ENCODE data around the gene ICE2. TPM values are rescaled to one million over a fixed set of nuclear protein-coding genes. Genes with fewer than 3 reads are reported as not detected.
A peak's percentile ranks its signal among the peaks of the same experiment; 100 is the strongest.

ICE2 gene
- total RNA-seq, 2 experiments from 2014 or later, result 54.6 to 74.2 TPM

GRCh38 chr15:60462027-60462426 is 16.9 kb downstream of the ICE2 start:
- Mint-ChIP-seq H3K27ac (peak overlapping the region; percentile 5), H3K36me3 (peaks cover 33% of the 10 kb centered on the region), H3K27me3 (no peaks in the 10 kb centered on the region), H3K4me3 (no peak overlapping the region), H3K4me1 (peaks cover 5% of the 10 kb centered on the region), H3K9me3 (ENCODE audit: low read depth) (no peaks in the 10 kb centered on the region)
- no peak for DNase-seq
- ATAC-seq, result no peak
- CTCF ChIA-PET, result no interaction called here

DNA sequence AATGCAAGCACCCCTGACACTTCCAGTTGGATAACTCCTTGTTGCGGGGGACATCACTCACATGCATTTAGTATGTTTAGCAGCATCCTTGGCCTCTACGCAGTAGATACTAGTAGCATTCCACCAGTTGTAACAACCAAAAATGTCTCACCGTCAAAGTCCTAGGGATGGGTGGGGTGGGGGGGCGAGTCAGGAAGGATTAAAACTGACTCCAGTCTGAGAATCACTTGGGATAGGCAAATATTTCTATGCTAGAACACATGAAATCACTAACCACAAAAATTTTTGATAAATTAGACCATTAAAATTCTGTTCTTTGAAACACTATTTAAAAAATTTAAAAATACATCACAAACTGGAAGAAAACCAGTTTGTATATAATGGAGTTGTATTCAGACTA is 18.0 kb downstream of the ICE2 start:
- CTCF ChIA-PET, result no interaction called here

DNA sequence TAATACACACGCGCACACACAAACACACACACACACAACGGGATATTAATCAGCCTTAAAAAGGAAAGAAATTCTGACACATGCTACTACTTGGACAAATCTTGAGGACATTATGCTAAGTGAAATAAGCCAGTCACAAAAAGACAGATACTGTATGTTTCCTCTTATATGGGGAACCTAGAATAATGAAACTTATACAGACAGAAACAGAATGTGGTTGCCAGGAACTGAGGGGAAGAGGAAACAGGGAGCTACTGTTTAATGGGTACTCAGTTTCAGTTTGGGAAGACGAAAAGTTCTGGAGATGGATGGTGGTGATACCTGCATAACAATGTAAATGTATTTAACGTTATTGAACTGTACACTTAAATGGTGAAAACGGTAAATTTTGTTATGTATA is 20.2 kb downstream of the ICE2 start:
- H3K4me3 Mint-ChIP-seq, result no peak overlapping the region
- peaks cover 5% of the 10 kb centered on the region for H3K4me1 Mint-ChIP-seq
- no peaks in the 10 kb centered on the region for H3K27me3 Mint-ChIP-seq

More for the DNA sequence above, 18.0 kb downstream of the ICE2 start:
- Mint-ChIP-seq H3K27me3 (no peaks in the 10 kb centered on the region), H3K36me3 (peaks cover 29% of the 10 kb centered on the region), H3K4me3 (no peak overlapping the region), H3K4me1 (peaks cover 5% of the 10 kb centered on the region), H3K9me3 (ENCODE audit: low read depth) (no peaks in the 10 kb centered on the region), H3K27ac (no peak overlapping the region)
- ATAC-seq, result no peak
- no peak for DNase-seq

GRCh38 chr15:60457985-60458384 is 21.0 kb downstream of the ICE2 start:
- CTCF ChIA-PET, result no interaction called here
- Mint-ChIP-seq H3K27ac (no peak overlapping the region), H3K9me3 (ENCODE audit: low read depth) (no peaks in the 10 kb centered on the region), H3K27me3 (no peaks in the 10 kb centered on the region), H3K4me1 (peaks cover 5% of the 10 kb centered on the region), H3K36me3 (peaks cover 31% of the 10 kb centered on the region), H3K4me3 (no peak overlapping the region)
- ATAC-seq (no peak), DNase-seq (no peak)

More for the DNA sequence above, 20.2 kb downstream of the ICE2 start:
- Mint-ChIP-seq H3K36me3 (peaks cover 28% of the 10 kb centered on the region), H3K27ac (no peak overlapping the region), H3K9me3 (ENCODE audit: low read depth) (no peaks in the 10 kb centered on the region)
- CTCF ChIA-PET, result no interaction called here
- no peak for ATAC-seq
- DNase-seq, result no peak

- no peak overlapping the region for H3K27ac Mint-ChIP-seq
- no peaks in the 10 kb centered on the region for H3K9me3 Mint-ChIP-seq (ENCODE audit: low read depth)
- CTCF ChIA-PET, result interaction anchor here (1.0 kb wide), 2 partner anchors 13 to 66 kb away, joined by 3 to 6 read pairs; no protein-coding TSS in a partner anchor
- no peak overlapping the region for H3K4me3 Mint-ChIP-seq
- ATAC-seq, result no peak
- no peaks in the 10 kb centered on the region for H3K27me3 Mint-ChIP-seq
- H3K4me1 Mint-ChIP-seq, result no peaks in the 10 kb centered on the region
- peaks cover 26% of the 10 kb centered on the region for H3K36me3 Mint-ChIP-seq
- no peak for DNase-seq
Measured at GRCh38 chr15:60454824-60455223, 24.1 kb downstream of the ICE2 start.

DNA sequence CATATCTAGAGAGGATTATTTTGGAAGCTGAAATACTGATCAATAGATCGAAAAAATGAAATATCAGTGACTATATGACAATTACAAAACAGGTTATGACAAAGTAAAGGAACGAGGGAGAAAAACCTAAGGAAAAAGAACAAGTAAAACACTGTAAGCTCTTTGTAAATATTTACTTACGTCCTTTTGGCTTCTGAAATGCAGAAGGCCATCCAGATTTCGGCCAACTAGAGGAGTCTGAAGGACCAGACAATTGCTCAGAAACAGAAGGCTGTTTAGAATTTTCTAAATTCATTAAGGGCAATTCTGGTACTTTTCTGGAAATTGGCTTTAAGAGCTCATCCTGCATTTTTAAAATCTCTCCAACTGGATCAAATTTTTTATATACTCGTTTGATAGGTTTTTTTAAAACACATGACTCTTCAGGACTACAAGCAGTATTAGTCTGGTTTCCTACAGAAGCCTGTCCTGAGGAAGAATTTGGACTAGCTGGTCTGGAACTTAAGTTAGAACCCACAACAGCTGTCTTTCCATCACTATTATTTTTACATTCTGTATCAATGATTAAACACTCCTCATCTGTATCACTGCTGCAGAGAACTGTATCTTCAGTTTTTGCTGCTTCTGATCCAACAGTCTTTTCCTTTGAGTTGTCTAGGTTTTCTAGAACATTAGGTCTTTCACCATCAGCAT is 30.1 kb downstream of the ICE2 start:
- Mint-ChIP-seq H3K4me1 (no peaks in the 10 kb centered on the region), H3K27me3 (no peaks in the 10 kb centered on the region), H3K9me3 (ENCODE audit: low read depth) (no peaks in the 10 kb centered on the region), H3K27ac (no peak overlapping the region), H3K4me3 (no peak overlapping the region), H3K36me3 (peaks cover 23% of the 10 kb centered on the region)
- CTCF ChIA-PET, result interaction anchor here (0.6 to 2.0 kb wide), 6 partner anchors 13 to 732 kb away, joined by 3 to 8 read pairs (median 4); no protein-coding TSS in a partner anchor
- no peak for ATAC-seq
- DNase-seq, result no peak

GRCh38 chr15:60444289-60444912 is 34.5 kb downstream of the ICE2 start:
- DNase-seq (no peak), ATAC-seq (no peak)
- Mint-ChIP-seq H3K36me3 (peaks cover 18% of the 10 kb centered on the region), H3K27me3 (no peaks in the 10 kb centered on the region), H3K4me3 (no peak overlapping the region), H3K27ac (no peak overlapping the region), H3K4me1 (peaks cover 3% of the 10 kb centered on the region), H3K9me3 (ENCODE audit: low read depth) (no peaks in the 10 kb centered on the region)
- CTCF ChIA-PET, result interaction anchor here (0.8 to 1.6 kb wide), 6 partner anchors 46 to 116 kb away, joined by 3 to 5 read pairs (median 4); no protein-coding TSS in a partner anchor

GRCh38 chr15:60442763-60443162 is 36.2 kb downstream of the ICE2 start:
- Mint-ChIP-seq H3K9me3 (ENCODE audit: low read depth) (no peaks in the 10 kb centered on the region), H3K36me3 (peaks cover 15% of the 10 kb centered on the region), H3K4me3 (no peak overlapping the region), H3K4me1 (peaks cover 3% of the 10 kb centered on the region), H3K27me3 (no peaks in the 10 kb centered on the region), H3K27ac (no peak overlapping the region)
- CTCF ChIA-PET, result interaction anchor here (0.9 to 1.8 kb wide), 5 partner anchors 10 to 114 kb away, joined by 3 to 4 read pairs (median 3); no protein-coding TSS in a partner anchor
- ATAC-seq, result no peak
- no peak for DNase-seq

DNA sequence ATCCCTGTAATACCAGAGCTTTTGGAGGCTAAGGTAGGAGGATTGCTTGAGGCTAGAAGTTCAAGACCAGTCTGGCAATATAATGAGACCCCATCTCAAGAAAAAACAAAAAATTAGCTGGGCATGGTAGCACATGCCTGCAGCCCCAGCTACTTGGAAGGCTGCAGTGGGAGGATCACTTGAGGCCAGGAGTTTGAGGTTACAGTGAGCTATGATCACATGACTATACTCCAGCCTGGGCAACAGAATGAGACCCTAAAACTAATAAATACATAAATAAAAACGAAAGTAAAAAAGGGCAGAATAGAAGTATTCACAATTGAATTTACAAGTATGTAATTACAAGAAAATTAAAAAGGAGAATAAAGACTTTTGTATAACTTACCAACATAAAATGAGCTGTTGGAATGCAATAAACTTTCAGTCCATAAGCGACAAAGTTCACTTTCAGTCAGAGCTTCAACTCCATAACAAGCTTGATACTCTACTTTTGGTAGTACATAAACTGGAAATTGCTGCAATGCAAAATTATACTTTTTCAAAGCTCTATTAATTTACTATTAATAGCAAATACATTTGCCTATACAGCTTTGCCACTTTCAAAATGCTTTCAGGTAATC is 36.8 kb downstream of the ICE2 start:
- no peak for ATAC-seq
- no peak for DNase-seq
- Mint-ChIP-seq H3K36me3 (peaks cover 12% of the 10 kb centered on the region), H3K27me3 (no peaks in the 10 kb centered on the region), H3K27ac (no peak overlapping the region), H3K4me1 (peaks cover 3% of the 10 kb centered on the region), H3K4me3 (no peak overlapping the region), H3K9me3 (ENCODE audit: low read depth) (no peaks in the 10 kb centered on the region)
- CTCF ChIA-PET, result interaction anchor here (0.9 to 1.8 kb wide), 5 partner anchors 10 to 114 kb away, joined by 3 to 4 read pairs (median 3); no protein-coding TSS in a partner anchor

DNA sequence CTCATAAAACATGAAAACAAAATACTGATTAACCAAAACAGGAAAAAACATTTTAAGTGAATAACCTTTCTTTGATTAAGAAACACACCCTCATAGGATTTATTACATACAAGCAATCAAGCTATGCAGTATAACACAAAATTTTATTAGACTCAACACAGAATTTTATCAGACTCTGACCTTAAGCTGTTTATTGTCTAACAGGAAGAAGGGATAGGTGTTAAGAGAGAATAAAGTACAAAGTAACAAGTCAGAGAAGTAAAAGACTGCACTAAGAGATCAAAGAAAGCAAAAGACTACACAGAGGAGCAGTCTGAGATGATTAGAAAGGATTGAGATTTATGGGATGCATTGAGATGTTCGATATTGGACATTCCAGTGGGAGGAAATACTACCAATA is 37.6 kb downstream of the ICE2 start:
- Mint-ChIP-seq H3K9me3 (ENCODE audit: low read depth) (no peaks in the 10 kb centered on the region), H3K27ac (no peak overlapping the region), H3K36me3 (peaks cover 10% of the 10 kb centered on the region), H3K4me3 (no peak overlapping the region), H3K27me3 (no peaks in the 10 kb centered on the region), H3K4me1 (peaks cover 3% of the 10 kb centered on the region)
- no peak for DNase-seq
- no peak for ATAC-seq
- CTCF ChIA-PET, result interaction anchor here (1.8 kb wide), 1 partner anchor 82 kb away, joined by 4 read pairs; no protein-coding TSS in a partner anchor

- H3K36me3 Mint-ChIP-seq, result peaks cover 12% of the 10 kb centered on the region
- ATAC-seq, result no peak
- CTCF ChIA-PET, result no interaction called here
Measured at GRCh38 chr15:60438646-60439045, 40.3 kb downstream of the ICE2 start.

DNA sequence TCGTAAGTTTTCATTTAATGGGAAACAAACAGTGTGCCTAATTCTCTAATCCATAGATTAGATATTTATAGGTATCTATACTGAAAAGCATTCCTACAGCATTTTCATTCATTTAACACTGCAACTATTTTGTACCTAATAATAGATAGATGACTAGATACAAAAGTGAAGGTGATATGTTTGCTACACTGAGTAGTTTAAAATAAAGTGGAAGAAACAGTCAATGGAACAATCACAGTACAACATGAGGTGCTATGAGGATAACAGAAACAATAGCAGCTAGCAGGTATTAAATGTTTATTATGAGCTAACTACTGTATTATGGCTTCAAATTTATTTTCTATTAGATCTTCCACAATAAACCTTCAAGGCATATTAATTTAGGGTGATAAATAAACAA is 50.0 kb downstream of the ICE2 start:
- H3K4me3 Mint-ChIP-seq, result no peak overlapping the region
- peaks cover 26% of the 10 kb centered on the region for H3K36me3 Mint-ChIP-seq
- CTCF ChIA-PET, result no interaction called here
- H3K9me3 Mint-ChIP-seq (ENCODE audit: low read depth), result no peaks in the 10 kb centered on the region
- H3K27me3 Mint-ChIP-seq, result no peaks in the 10 kb centered on the region
- no peak overlapping the region for H3K27ac Mint-ChIP-seq
- ATAC-seq, result no peak
- peaks cover under 1% of the 10 kb centered on the region for H3K4me1 Mint-ChIP-seq
- DNase-seq, result no peak

More at GRCh38 chr15:60438646-60439045, 40.3 kb downstream of the ICE2 start:
- Mint-ChIP-seq H3K27me3 (no peaks in the 10 kb centered on the region), H3K4me3 (no peak overlapping the region), H3K27ac (no peak overlapping the region), H3K9me3 (ENCODE audit: low read depth) (no peaks in the 10 kb centered on the region), H3K4me1 (peaks cover 3% of the 10 kb centered on the region)
- no peak for DNase-seq

DNA sequence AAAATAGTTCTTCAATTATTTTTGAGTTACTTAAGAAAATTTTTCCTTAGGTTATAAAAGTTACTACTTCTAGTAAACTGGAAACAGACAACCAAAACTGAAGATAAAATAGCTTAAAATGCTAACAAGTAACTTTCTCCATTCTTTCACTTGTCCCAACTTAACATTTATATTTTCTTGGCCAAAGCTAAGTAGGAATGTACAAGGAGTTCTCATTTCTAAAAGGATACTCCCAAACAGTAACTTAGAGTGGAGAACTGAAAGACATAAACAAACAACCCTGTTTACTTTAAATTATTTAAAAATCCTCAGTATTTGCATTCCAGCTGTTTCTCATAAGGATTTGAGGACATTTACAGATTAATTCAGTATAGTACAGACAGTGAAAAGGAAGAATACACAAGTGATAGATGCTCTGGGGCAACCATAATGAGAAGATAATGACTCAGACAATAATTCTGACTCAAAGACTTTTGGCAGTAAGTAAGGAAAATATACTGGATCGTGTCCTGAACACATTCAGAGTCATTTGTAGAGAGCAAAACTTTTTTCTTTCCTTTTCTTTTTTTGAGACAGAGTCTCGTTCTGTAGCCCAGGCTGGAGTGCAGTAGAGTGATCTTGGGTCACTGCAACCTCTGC is 52.0 kb downstream of the ICE2 start:
- Mint-ChIP-seq H3K4me1 (peaks cover 1% of the 10 kb centered on the region), H3K27ac (no peak overlapping the region), H3K27me3 (no peaks in the 10 kb centered on the region), H3K4me3 (no peak overlapping the region), H3K36me3 (peaks cover 30% of the 10 kb centered on the region), H3K9me3 (ENCODE audit: low read depth) (no peaks in the 10 kb centered on the region)
- ATAC-seq, result no peak
- CTCF ChIA-PET, result interaction anchor here (0.5 kb wide), 1 partner anchor 859 kb away, joined by 4 read pairs; no protein-coding TSS in a partner anchor
- DNase-seq, result no peak
